Sigmoid colon (tissue), 7 donors: ENCODE data around the gene HOXD13. TPM values are rescaled to one million over a fixed set of nuclear protein-coding genes. Genes with fewer than 3 reads are reported as not detected.
A peak's percentile ranks its signal among the peaks of the same experiment; 100 is the strongest.

Experiments used
- DNase-seq: peaks from one replicate; pipeline ENCODE4 v3.0.0-alpha.2; 2019
- H3K27ac ChIP-seq, 4 donors: fragments of 200-600 bp; sonication (generic); one replicate each; pipeline ENCODE4 v1.5.1; 2016 to 2019; ENCODE audit warnings: mild to moderate bottlenecking in 1 of 4
- H3K27me3 ChIP-seq, 3 donors: fragments of 200-600 bp; sonication (generic); one replicate each; pipeline ENCODE4 v1.5.1; 2019; ENCODE audit warnings: mild to moderate bottlenecking in 1 of 3
- H3K36me3 ChIP-seq, 4 donors: fragments of 200-600 bp; sonication (generic); one replicate each; pipeline ENCODE4 v1.5.1; 2016 to 2019
- H3K4me1 ChIP-seq, 4 donors: fragments of 200-600 bp; sonication (generic); one replicate each; pipeline ENCODE4 v1.5.1; 2017 to 2019
- H3K4me3 ChIP-seq, 4 donors: fragments of 200-600 bp; sonication (generic); one replicate each; pipeline ENCODE4 v1.5.1; 2017 to 2019; ENCODE audit warnings: mild to moderate bottlenecking in 2 of 4, moderate library complexity in 1 of 4
- H3K9me3 ChIP-seq, 4 donors: fragments of 200-600 bp in 3 of 4; sonication (generic) in 3 of 4; one replicate each; pipeline versions ENCODE4 v1.5.1 to v1.6.1; 2013 to 2019
- CTCF ChIP-seq, 4 experiments: fragments of 450-650 bp in 3 of 4; fragments of 200-600 bp in 1 of 4; IDR thresholded peaks; one replicate each; pipeline ENCODE4 v1.5.1; 2016 to 2019; ENCODE audit warnings: antibody characterized with exemption in 4 of 4, mild to moderate bottlenecking in 3 of 4, moderate library complexity in 2 of 4
- EP300 ChIP-seq, 4 donors: sonication (generic); formaldehyde crosslinking; IDR thresholded peaks; one replicate each; pipeline ENCODE4 v1.6.1; 2017; ENCODE audit warnings: antibody characterized with exemption in 4 of 4
- POLR2A ChIP-seq, 2 donors: fragments of 450-650 bp; IDR thresholded peaks; one replicate each; pipeline ENCODE4 v1.6.1; 2016; ENCODE audit warnings: antibody characterized with exemption in 2 of 2, mild to moderate bottlenecking in 2 of 2, moderate library complexity in 2 of 2
- POLR2AphosphoS5 ChIP-seq, 4 donors: sonication (generic); formaldehyde crosslinking; IDR thresholded peaks; one replicate each; pipeline ENCODE4 v1.6.1; 2017; ENCODE audit warnings: antibody characterized with exemption in 4 of 4
- WGBS, 2 donors: extraction: QIAGEN DNeasy Blood & Tissue Kit; methylation state at CpG; one replicate each; pipeline ENCODE4 v1.1.7; 2013; 5-methylcytosine and 5-hydroxymethylcytosine counted together
- intact Hi-C: fragments of 100-400 bp; cut with DNase I; formaldehyde crosslinking; loops from one replicate; pipeline ENCODE4 v1.15.1; 2023
- polyA plus RNA-seq, 3 donors: library from polyadenylated mRNA; stranded (reverse); fragments of 200-250 nt; gene quantifications; one replicate each; pipeline ENCODE4 v1.2.3, GENCODE V29; 2013
- total RNA-seq, 4 donors: library from RNA; depleted of rRNA; stranded (reverse); fragments of >200 nt; gene quantifications; one replicate each; pipeline ENCODE4 v1.1.0, GENCODE V29; 2016
- donor health status: healthy with polysubstance abuse.
- donor health status: Bipolar disorder and iron deficiency.
- donor health status: healthy.

Gene HOXD13
- total and polyA plus RNA-seq, 7 donors: 2.3 to 48.9 (median 26.1) TPM; not detected in 1

GRCh38 chr2:176111309-176111663 is 18.8 kb downstream of the HOXD13 start:
- TF ChIP-seq EP300 (IDR thresholded peaks at IDR 0.05): no peak
- peak; percentile 37 to 68 (median 59) for TF ChIP-seq CTCF (IDR thresholded peaks at IDR 0.05)
- TF ChIP-seq POLR2A (IDR thresholded peaks at IDR 0.05): no peak
- peak in 1 of 4 donors; percentile 14 for TF ChIP-seq POLR2AphosphoS5 (IDR thresholded peaks at IDR 0.05)
- DNase-seq: no peak
- peaks cover 0 to 69% (median 42%) of the 10 kb centered on the region in 4 donors for H3K4me1 ChIP-seq
- H3K9me3 ChIP-seq: no peaks in the 10 kb centered on the region
- peaks cover 0 to 73% (median 4%) of the 10 kb centered on the region in 3 donors for H3K27me3 ChIP-seq
- 3 to 9% methylated on average over 16 of the region's 16 CpGs for WGBS, 2 donors
- H3K36me3 ChIP-seq: peaks cover 0 to 18% (median 0%) of the 10 kb centered on the region in 4 donors
- intact Hi-C loops: no loop called here
- H3K4me3 ChIP-seq: peak overlapping the region in 2 of 4 donors; percentile 5 to 24
- H3K27ac ChIP-seq: peak overlapping the region in 3 of 4 donors; percentile 28 to 44 (median 41)

GRCh38 chr2:176111846-176112374 is 19.4 kb downstream of the HOXD13 start:
- H3K4me3 ChIP-seq: peak overlapping the region in 3 of 4 donors; percentile 5 to 24 (median 23)
- H3K27ac ChIP-seq: peak overlapping the region in 3 of 4 donors; percentile 28 to 44 (median 41)

GRCh38 chr2:176112375-176113302 is 20.1 kb downstream of the HOXD13 start:
- Histone ChIP-seq H3K36me3 (peaks cover 0 to 18% (median 0%) of the 10 kb centered on the region in 4 donors), H3K4me3 (peak overlapping the region in 2 of 4 donors; percentile 23 to 24), H3K9me3 (no peaks in the 10 kb centered on the region), H3K27me3 (peaks cover 4 to 69% (median 4%) of the 10 kb centered on the region in 3 donors), H3K27ac (peak overlapping the region in 3 of 4 donors; percentile 28 to 44 (median 41)), H3K4me1 (peaks cover 0 to 66% (median 41%) of the 10 kb centered on the region in 4 donors)
- 35 to 69% methylated on average over 40 of the region's 40 CpGs for WGBS, 2 donors
- intact Hi-C loops: no loop called here
- DNase-seq: no peak
- TF ChIP-seq POLR2A (IDR thresholded peaks at IDR 0.05) (no peak), CTCF (IDR thresholded peaks at IDR 0.05) (no peak), POLR2AphosphoS5 (IDR thresholded peaks at IDR 0.05) (no peak), EP300 (IDR thresholded peaks at IDR 0.05) (no peak)

More at GRCh38 chr2:176111846-176112374, 19.4 kb downstream of the HOXD13 start:
- no peaks in the 10 kb centered on the region for H3K9me3 ChIP-seq
- no peak for DNase-seq
- H3K36me3 ChIP-seq: peaks cover 0 to 18% (median 0%) of the 10 kb centered on the region in 4 donors
- intact Hi-C loops: no loop called here
- WGBS, 2 donors: 21 to 39% methylated on average over 29 of the region's 29 CpGs
- TF ChIP-seq POLR2A (IDR thresholded peaks at IDR 0.05) (no peak), POLR2AphosphoS5 (IDR thresholded peaks at IDR 0.05) (peak in 1 of 4 donors; percentile 4)
- H3K27me3 ChIP-seq: peaks cover 0 to 67% (median 4%) of the 10 kb centered on the region in 3 donors
- peaks cover 0 to 63% (median 40%) of the 10 kb centered on the region in 4 donors for H3K4me1 ChIP-seq

GRCh38 chr2:176114120-176114929 is 21.8 kb downstream of the HOXD13 start:
- 23 to 33% methylated on average over 26 of the region's 26 CpGs for WGBS, 2 donors
- H3K36me3 ChIP-seq: peaks cover 0 to 13% (median 0%) of the 10 kb centered on the region in 4 donors
- H3K9me3 ChIP-seq: no peaks in the 10 kb centered on the region
- intact Hi-C loops: no loop called here
- H3K4me3 ChIP-seq: no peak overlapping the region
- no peak for DNase-seq
- TF ChIP-seq EP300 (IDR thresholded peaks at IDR 0.05) (no peak), POLR2A (IDR thresholded peaks at IDR 0.05) (no peak), CTCF (IDR thresholded peaks at IDR 0.05) (no peak), POLR2AphosphoS5 (IDR thresholded peaks at IDR 0.05) (no peak)
- peaks cover 0 to 51% (median 25%) of the 10 kb centered on the region in 4 donors for H3K4me1 ChIP-seq
- no peak overlapping the region for H3K27ac ChIP-seq
- peaks cover 0 to 62% (median 4%) of the 10 kb centered on the region in 3 donors for H3K27me3 ChIP-seq
